ENCODE measurements around the gene CADM1. TPM values are rescaled to one million over a fixed set of nuclear protein-coding genes. Genes with fewer than 3 reads are reported as not detected.

CADM1 gene
- total RNA-seq, 4 donors from 2014 or later = 10.6 to 15.7 (median 13.8) TPM

- 83% methylated on average over 5 of the region's 5 CpGs for WGBS
- Histone ChIP-seq H3K4me1 (peaks cover 0 to 5% (median 2%) of the 10 kb centered on the region in 4 donors), H3K9me3 (no peaks in the 10 kb centered on the region), H3K4me3 (no peak overlapping the region), H3K27me3 (no peaks in the 10 kb centered on the region), H3K36me3 (no peaks in the 10 kb centered on the region), H3K27ac (replicated peaks in 1 of 4) (no peak overlapping the region)
- TF ChIP-seq POLR2A (IDR thresholded peaks at IDR 0.05; ENCODE audit: low read depth) (no peak), POLR2AphosphoS5 (IDR thresholded peaks at IDR 0.05) (no peak), EP300 (IDR thresholded peaks at IDR 0.05) (no peak), CTCF (IDR thresholded peaks at IDR 0.05) (no peak)
- intact Hi-C loops (cut with DNase I) = no loop called here
- DNase-seq (ENCODE audit: extremely low spot score) = no peak
Measured at GRCh38 chr11:115316696-115317095, 187.5 kb downstream of the CADM1 start.

GRCh38 chr11:115314330-115314920 is 189.8 kb downstream of the CADM1 start:
- TF ChIP-seq POLR2A (IDR thresholded peaks at IDR 0.05; ENCODE audit: low read depth) (no peak), POLR2AphosphoS5 (IDR thresholded peaks at IDR 0.05) (no peak), CTCF (IDR thresholded peaks at IDR 0.05) (no peak), EP300 (IDR thresholded peaks at IDR 0.05) (no peak)
- Histone ChIP-seq H3K27me3 (no peaks in the 10 kb centered on the region), H3K36me3 (no peaks in the 10 kb centered on the region), H3K27ac (replicated peaks in 1 of 4) (no peak overlapping the region), H3K9me3 (no peaks in the 10 kb centered on the region), H3K4me3 (no peak overlapping the region), H3K4me1 (peaks cover 0 to 5% (median 2%) of the 10 kb centered on the region in 4 donors)
- DNase-seq (ENCODE audit: extremely low spot score) = no peak
- intact Hi-C loops (cut with DNase I) = no loop called here
- 84% methylated on average over 3 of the region's 3 CpGs for WGBS

- H3K27ac ChIP-seq (replicated peaks in 1 of 4) = no peak overlapping the region
- no peak for DNase-seq (ENCODE audit: extremely low spot score)
- peaks cover 0 to 5% (median 2%) of the 10 kb centered on the region in 4 donors for H3K4me1 ChIP-seq
- H3K9me3 ChIP-seq = no peaks in the 10 kb centered on the region
- intact Hi-C loops (cut with DNase I) = no loop called here
- H3K27me3 ChIP-seq = no peaks in the 10 kb centered on the region
- WGBS = no CpG with 5 or more reads among the region's 2 CpGs
- no peak overlapping the region for H3K4me3 ChIP-seq
- TF ChIP-seq CTCF (IDR thresholded peaks at IDR 0.05) (no peak), POLR2A (IDR thresholded peaks at IDR 0.05; ENCODE audit: low read depth) (no peak), EP300 (IDR thresholded peaks at IDR 0.05) (no peak), POLR2AphosphoS5 (IDR thresholded peaks at IDR 0.05) (no peak)
- H3K36me3 ChIP-seq = no peaks in the 10 kb centered on the region
Measured at GRCh38 chr11:115313224-115313838, 190.9 kb downstream of the CADM1 start.

- intact Hi-C loops (cut with DNase I) = no loop called here
- no peaks in the 10 kb centered on the region for H3K36me3 ChIP-seq
- TF ChIP-seq POLR2AphosphoS5 (IDR thresholded peaks at IDR 0.05) = no peak
- no peak for TF ChIP-seq EP300 (IDR thresholded peaks at IDR 0.05)
- TF ChIP-seq CTCF (IDR thresholded peaks at IDR 0.05) = no peak
- TF ChIP-seq POLR2A (IDR thresholded peaks at IDR 0.05; ENCODE audit: low read depth) = no peak
- no peak overlapping the region for H3K27ac ChIP-seq (replicated peaks in 1 of 4)
- no peaks in the 10 kb centered on the region for H3K27me3 ChIP-seq
- no peak overlapping the region for H3K4me3 ChIP-seq
- DNase-seq (ENCODE audit: extremely low spot score) = no peak
- H3K9me3 ChIP-seq = no peaks in the 10 kb centered on the region
- WGBS = 78% methylated on average over 3 of the region's 3 CpGs
- H3K4me1 ChIP-seq = peaks cover 0 to 5% (median 2%) of the 10 kb centered on the region in 4 donors
Measured at GRCh38 chr11:115311949-115312348, 192.3 kb downstream of the CADM1 start.

Data from esophagus muscularis mucosa (tissue), 4 donors.